Transverse colon (tissue), 4 donors: ENCODE results near the gene ECHDC3. TPM values are rescaled to one million over a fixed set of nuclear protein-coding genes. Genes with fewer than 3 reads are reported as not detected.

Source experiments
- DNase-seq: peaks from one replicate; pipeline ENCODE4 v3.0.0-alpha.2; 2019
- H3K27ac ChIP-seq, 4 donors: fragments of 200-600 bp; sonication (generic); 2 replicates each; pipeline ENCODE4 v1.5.1; 2016 to 2018; ENCODE audit warnings: inconsistent platforms in 4 of 4
- H3K27me3 ChIP-seq: fragments of 200-600 bp; sonication (generic); 2 replicates; pipeline ENCODE4 v1.5.1; 2017; ENCODE audit warnings: inconsistent platforms
- H3K36me3 ChIP-seq, 4 donors: fragments of 200-600 bp; sonication (generic); 2 replicates each; pipeline ENCODE4 v1.5.1; 2017 to 2019; ENCODE audit warnings: inconsistent platforms in 4 of 4
- H3K4me1 ChIP-seq, 4 donors: fragments of 200-600 bp; sonication (generic); 2 replicates each; pipeline ENCODE4 v1.5.1; 2017 to 2020; ENCODE audit warnings: inconsistent platforms in 4 of 4
- H3K4me3 ChIP-seq, 4 donors: fragments of 200-600 bp; sonication (generic); 1 replicate in 1 of 4; 2 replicates in 3 of 4; pipeline versions ENCODE4 v1.5.1 to v1.6.1; 2017 to 2019; ENCODE audit warnings: inconsistent platforms in 4 of 4
- H3K9me3 ChIP-seq, 2 donors: fragments of 200-600 bp; sonication (generic); 2 replicates each; pipeline ENCODE4 v1.5.1; 2017 to 2019; ENCODE audit warnings: inconsistent platforms in 2 of 2
- CTCF ChIP-seq, 5 experiments: fragments of 200-600 bp in 3 of 5; fragments of 450-650 bp in 2 of 5; sonication (generic) in 3 of 5; IDR thresholded peaks; 1 replicate in 2 of 5; 2 replicates in 3 of 5; pipeline ENCODE4 v1.5.1; 2016 to 2017; ENCODE audit warnings: antibody characterized with exemption in 5 of 5, inconsistent platforms in 3 of 5, mild to moderate bottlenecking in 2 of 5, moderate library complexity in 1 of 5
- EP300 ChIP-seq: sonication (generic); formaldehyde crosslinking; IDR thresholded peaks from one replicate; pipeline ENCODE4 v1.6.1; 2017; ENCODE audit warnings: antibody characterized with exemption, low read depth
- POLR2A ChIP-seq: fragments of 450-650 bp; IDR thresholded peaks from one replicate; pipeline ENCODE4 v1.6.1; 2016; ENCODE audit warnings: antibody characterized with exemption, mild to moderate bottlenecking, moderate library complexity
- POLR2AphosphoS5 ChIP-seq, 3 donors: sonication (generic); formaldehyde crosslinking; IDR thresholded peaks; one replicate each; pipeline ENCODE4 v1.6.1; 2016; ENCODE audit warnings: antibody characterized with exemption in 3 of 3
- WGBS, 2 donors: methylation state at CpG; one replicate each; pipeline ENCODE4 v1.1.5; 2018; ENCODE audit warnings: low coverage in 1 of 2; 5-methylcytosine and 5-hydroxymethylcytosine counted together
- in situ Hi-C, 4 donors: fragments of 200-750 bp; cut with MboI; loops; one replicate each; pipeline versions ENCODE4 v1.15.0 to v1.15.1; 2017; ENCODE audit warnings: low sequenced_read_pairs in 3 of 4, low pct_ligation_motif_present in 1 of 4, low pct_unique_long_range_greater_than_20kb in 1 of 4
- intact Hi-C: fragments of 100-400 bp; cut with DNase I; formaldehyde crosslinking; loops from one replicate; pipeline ENCODE4 v1.15.1; 2023; ENCODE audit warnings: low total_unique reads
- total RNA-seq, 4 donors: library from RNA; depleted of rRNA; stranded (reverse); fragments of >200 nt; gene quantifications; one replicate each; pipeline ENCODE4 v1.1.0, GENCODE V29; 2016

The ECHDC3 gene
- total RNA-seq, 4 donors from 2014 or later, result 0.75 to 5.7 (median 4.0) TPM

GRCh38 chr10:11721806-11722205 is 20.4 kb upstream of the ECHDC3 start:
- Histone ChIP-seq H3K36me3 (no peaks in the 10 kb centered on the region), H3K4me1 (peaks cover 0 to 2% (median 0%) of the 10 kb centered on the region in 4 donors), H3K27ac (no peak overlapping the region), H3K4me3 (no peak overlapping the region), H3K27me3 (no peaks in the 10 kb centered on the region), H3K9me3 (no peaks in the 10 kb centered on the region)
- no peak for DNase-seq
- TF ChIP-seq POLR2AphosphoS5 (IDR thresholded peaks at IDR 0.05) (no peak), POLR2A (no peak), CTCF (IDR thresholded peaks at IDR 0.05) (no peak), EP300 (no peak)
- in situ Hi-C loops (loop anchor here (5.0 to 10.0 kb wide), 2 partner anchors 205 to 207 kb away; no protein-coding TSS in a partner anchor), intact Hi-C loops (loop anchor here (10.0 kb wide), 1 partner anchor 207 kb away; no protein-coding TSS in a partner anchor)
- WGBS, 2 donors, result 93 to 95% methylated on average over 2 to 3 of the region's 3 CpGs

- Histone ChIP-seq H3K9me3 (peaks cover 0 to 2% of the 10 kb centered on the region in 2 donors), H3K36me3 (no peaks in the 10 kb centered on the region), H3K27ac (no peak overlapping the region), H3K4me3 (no peak overlapping the region), H3K4me1 (peaks cover 0 to 2% (median 0%) of the 10 kb centered on the region in 4 donors), H3K27me3 (no peaks in the 10 kb centered on the region)
- no peak for DNase-seq
- intact Hi-C loops (loop anchor here (10.0 kb wide), 1 partner anchor 209 kb away; no protein-coding TSS in a partner anchor), in situ Hi-C loops (loop anchor here (5.0 to 10.0 kb wide), 2 partner anchors 206 to 209 kb away; no protein-coding TSS in a partner anchor)
- TF ChIP-seq POLR2AphosphoS5 (IDR thresholded peaks at IDR 0.05) (no peak), EP300 (no peak)
- WGBS, 2 donors, result 78 to 81% methylated on average over 5 of the region's 5 CpGs
These were observed 18.8 kb upstream of the ECHDC3 start for GRCh38 chr10:11723359-11723758.

DNA sequence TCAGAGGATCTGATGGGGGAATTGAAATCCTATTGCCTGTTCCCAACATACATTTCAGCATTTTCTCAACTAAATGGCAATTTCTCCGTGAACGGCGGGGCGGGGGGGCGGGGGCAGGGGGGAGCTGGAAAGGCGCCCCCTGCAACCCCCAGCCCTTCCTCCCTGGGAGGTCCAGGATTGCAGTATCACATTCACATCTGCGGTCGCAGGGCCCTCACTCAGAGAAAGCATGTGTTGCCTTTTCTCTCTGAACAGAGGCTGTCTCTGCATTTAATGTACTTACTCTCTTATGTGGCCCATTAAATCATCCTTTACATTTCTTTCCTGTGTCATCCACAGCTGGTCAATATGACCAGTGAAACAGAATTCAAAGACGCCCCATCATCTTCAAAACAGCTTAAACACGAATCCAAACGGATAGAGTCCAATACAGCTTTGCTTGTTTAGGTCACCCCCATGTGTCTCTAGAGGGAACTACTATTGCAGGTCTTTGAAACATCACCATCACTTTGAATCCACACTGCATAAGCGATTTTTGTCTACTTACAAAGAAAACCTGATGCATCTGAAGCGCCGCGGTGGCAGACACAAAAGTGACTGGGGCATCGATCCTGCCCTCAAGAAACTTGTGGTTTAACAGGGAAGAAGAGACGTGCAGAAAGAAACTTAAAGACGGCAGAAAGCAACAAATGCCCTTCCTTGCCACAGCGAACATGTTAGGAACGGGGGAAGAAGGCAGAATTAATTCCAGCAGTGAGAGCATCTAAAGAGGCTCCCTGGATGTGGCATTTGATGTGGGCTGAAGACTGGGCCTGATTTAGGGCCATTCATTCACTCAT is 17.0 kb upstream of the ECHDC3 start:
- H3K27ac ChIP-seq, result no peak overlapping the region
- whole genome bisulfite sequencing, 2 donors, result 0 to 57% methylated on average over 4 to 19 of the region's 20 CpGs
- peaks cover 0 to 2% (median 0%) of the 10 kb centered on the region in 4 donors for H3K4me1 ChIP-seq
- in situ Hi-C loops, result loop anchor here (5.0 to 10.0 kb wide), 2 partner anchors 208 to 210 kb away; no protein-coding TSS in a partner anchor
- intact Hi-C loops, result loop anchor here (10.0 kb wide), 1 partner anchor 210 kb away; no protein-coding TSS in a partner anchor
- peaks cover 0 to 5% of the 10 kb centered on the region in 2 donors for H3K9me3 ChIP-seq
- no peak for TF ChIP-seq EP300
- peak; percentile 61 to 79 (median 68) for TF ChIP-seq CTCF (IDR thresholded peaks at IDR 0.05)
- no peak for TF ChIP-seq POLR2AphosphoS5 (IDR thresholded peaks at IDR 0.05)
- no peak overlapping the region for H3K4me3 ChIP-seq
- H3K36me3 ChIP-seq, result no peaks in the 10 kb centered on the region
- no peaks in the 10 kb centered on the region for H3K27me3 ChIP-seq
- DNase-seq, result no peak

GRCh38 chr10:11725912-11726311 is 16.3 kb upstream of the ECHDC3 start:
- no peaks in the 10 kb centered on the region for H3K36me3 ChIP-seq
- intact Hi-C loops, result loop anchor here (10.0 kb wide), 1 partner anchor 211 kb away; no protein-coding TSS in a partner anchor
- TF ChIP-seq CTCF (IDR thresholded peaks at IDR 0.05) (no peak), POLR2AphosphoS5 (IDR thresholded peaks at IDR 0.05) (no peak), EP300 (no peak), POLR2A (no peak)
- no peak overlapping the region for H3K4me3 ChIP-seq
- no peaks in the 10 kb centered on the region for H3K27me3 ChIP-seq
- no peak for DNase-seq
- peaks cover 0 to 5% of the 10 kb centered on the region in 2 donors for H3K9me3 ChIP-seq
- peaks cover 0 to 2% (median 0%) of the 10 kb centered on the region in 4 donors for H3K4me1 ChIP-seq
- no peak overlapping the region for H3K27ac ChIP-seq
- in situ Hi-C loops, result loop anchor here in 2 of 4 donors (10.0 kb wide), 1 partner anchor 211 kb away; no protein-coding TSS in a partner anchor
- WGBS, 2 donors, result 78% methylated on average over 8 to 10 of the region's 10 CpGs
